GM21526 (cell line): ENCODE measurements around the gene LITAFD.
"Not testable (repeated sequence)": the region's sequence is repeated elsewhere in the genome, so short reads cannot be mapped to it uniquely, and the experiment has no call there.

Experiments
- ATAC-seq: cut with Tn5 transposase; IDR thresholded peaks from one replicate; pipeline ENCODE4 v1.9.1; 2021; ENCODE audit warnings: moderate library complexity; ENCODE audit not compliant: unreplicated experiment, low FRiP score

The LITAFD gene

GRCh38 chr16:8882041-8882617 lies at the start of gene LITAFD:
LITAFD (plus strand) TSS chr16:8882351; CDS start chr16:8884356, 2,005 bp downstream.
- ATAC-seq: no peak

DNA sequence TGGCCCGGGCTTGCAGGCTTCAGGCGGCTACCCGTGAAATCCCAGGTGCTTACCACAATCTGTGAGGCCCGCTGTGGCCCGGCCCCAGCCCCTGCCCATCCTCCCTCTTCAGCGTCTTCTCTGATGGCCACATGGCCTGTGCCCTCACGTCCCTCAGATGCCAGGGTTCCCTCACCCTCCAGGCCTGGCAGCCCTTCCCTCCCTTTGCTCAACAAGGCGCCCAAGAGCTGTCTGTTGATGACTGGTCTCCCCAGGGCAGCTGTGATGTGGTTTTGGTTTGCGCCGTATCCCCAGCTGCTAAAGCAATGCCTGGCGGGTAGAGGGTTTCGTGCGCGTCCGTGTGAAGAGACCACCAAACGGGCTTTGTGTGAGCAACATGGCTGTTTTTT lies 49.4 kb upstream of the LITAFD start:
- no peak for ATAC-seq

- ATAC-seq: not testable (repeated sequence)
Measured at GRCh38 chr16:8836797-8837196, 45.4 kb upstream of the LITAFD start.

- ATAC-seq: not testable (repeated sequence)
Measured at GRCh38 chr16:8837594-8837993, 44.6 kb upstream of the LITAFD start.

- not testable (repeated sequence) for ATAC-seq
Measured at GRCh38 chr16:8842016-8842415, 40.1 kb upstream of the LITAFD start.

GRCh38 chr16:8843296-8843695 lies 38.9 kb upstream of the LITAFD start:
- ATAC-seq: not testable (repeated sequence)

- no peak for ATAC-seq
Measured at GRCh38 chr16:8845699-8846298, 36.4 kb upstream of the LITAFD start.

DNA sequence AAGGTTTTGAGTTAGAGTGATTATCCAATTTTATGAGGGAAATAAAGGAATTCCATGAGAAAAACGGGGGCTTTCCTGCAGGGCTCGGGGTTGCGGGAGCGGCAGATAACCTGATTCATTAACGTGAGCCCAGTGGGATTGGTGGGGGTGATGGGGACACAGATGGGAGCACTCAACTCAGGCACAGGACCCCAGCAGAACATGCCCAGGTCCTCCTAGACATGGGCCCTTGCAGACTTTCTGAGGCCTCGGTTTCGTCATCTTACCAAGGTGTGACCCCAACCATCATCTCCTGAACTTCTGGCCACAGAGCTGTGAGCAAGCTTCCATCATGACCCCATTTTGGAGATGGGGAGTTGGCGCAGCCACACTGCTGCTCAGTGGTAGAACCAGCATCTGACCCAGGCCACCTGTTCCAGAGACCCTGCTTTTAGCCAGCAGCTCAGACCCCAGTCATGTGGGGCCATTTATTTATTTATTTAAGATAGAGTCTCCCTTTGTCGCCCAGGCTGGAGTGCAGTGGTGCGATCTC lies 35.7 kb upstream of the LITAFD start:
- ATAC-seq: no peak

DNA sequence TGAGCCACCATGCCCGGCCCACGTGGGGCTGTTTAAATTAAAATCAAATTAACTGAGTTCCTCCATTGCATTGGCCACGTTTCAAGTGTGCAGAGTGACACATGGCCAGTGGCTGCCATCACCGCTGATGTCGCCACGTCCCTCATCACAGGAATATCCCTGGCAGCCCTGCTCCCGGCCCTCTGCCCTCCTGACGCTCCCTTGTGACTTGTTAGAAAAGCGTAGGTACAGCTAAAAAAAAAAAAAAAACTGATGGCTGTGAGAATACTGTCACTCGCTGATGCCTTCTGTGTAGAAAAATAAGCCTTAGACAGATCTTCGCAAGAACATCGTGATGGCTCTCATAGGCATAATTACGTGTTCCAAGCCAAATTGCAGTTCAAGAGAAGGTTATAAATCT lies 35.0 kb upstream of the LITAFD start:
- no peak for ATAC-seq

GRCh38 chr16:8847623-8848022 lies 34.5 kb upstream of the LITAFD start:
- no peak for ATAC-seq

DNA sequence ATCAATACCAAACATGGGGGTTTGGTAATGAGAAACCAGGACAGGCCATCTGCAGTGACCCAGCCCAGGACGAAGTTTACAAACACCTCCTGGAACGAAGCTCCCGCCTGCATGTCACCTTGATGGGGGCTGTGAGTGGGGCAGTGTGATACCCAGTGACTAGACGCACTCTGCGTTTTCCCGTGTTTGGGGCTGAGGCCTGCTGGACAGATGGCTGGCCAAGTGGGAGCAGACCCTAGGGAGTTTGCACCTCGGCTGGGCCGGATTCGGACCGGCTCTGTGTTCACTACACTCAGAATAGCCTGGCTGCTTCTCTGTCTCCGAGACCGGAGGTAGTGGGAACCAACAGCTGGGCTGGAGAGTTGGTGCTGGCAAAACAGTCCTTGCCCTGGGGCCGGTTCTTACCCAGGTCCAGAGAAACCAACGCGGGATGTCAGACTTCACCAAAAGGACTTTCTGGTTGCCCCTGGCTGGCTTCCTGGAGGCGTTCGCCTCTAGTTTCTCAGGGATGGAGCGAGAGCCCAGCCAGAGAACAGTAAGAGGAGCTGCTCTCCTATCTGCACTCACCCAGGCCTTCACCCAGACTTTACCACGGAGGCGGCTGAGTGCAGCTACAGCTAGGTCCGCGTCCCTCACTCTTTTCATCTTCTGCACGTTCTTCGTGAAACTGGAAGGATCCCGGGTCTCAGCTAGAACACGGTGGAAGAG lies 33.8 kb upstream of the LITAFD start:
- ATAC-seq: no peak

DNA sequence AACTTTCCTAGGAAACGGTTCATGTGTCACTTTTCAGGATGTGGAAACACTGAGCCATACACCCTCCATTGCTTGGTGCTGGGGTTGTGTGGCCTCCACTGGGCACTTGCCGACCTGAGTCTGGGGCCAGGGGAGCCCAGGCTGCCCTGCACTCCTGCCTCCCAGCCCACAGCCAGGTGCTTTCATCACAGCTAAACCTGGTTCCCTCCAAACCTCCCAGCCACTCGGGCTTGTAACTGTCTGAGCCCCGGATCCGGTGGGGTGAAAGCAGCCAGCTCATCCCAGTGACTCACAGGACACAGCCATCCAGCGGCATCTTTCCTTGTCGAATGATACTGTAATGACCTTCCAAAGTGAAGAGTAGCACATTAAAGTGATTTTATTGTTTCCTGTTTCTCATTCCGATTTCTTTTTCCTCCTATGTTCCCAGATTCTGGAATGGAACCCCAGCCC lies 33.2 kb upstream of the LITAFD start:
- no peak for ATAC-seq

DNA sequence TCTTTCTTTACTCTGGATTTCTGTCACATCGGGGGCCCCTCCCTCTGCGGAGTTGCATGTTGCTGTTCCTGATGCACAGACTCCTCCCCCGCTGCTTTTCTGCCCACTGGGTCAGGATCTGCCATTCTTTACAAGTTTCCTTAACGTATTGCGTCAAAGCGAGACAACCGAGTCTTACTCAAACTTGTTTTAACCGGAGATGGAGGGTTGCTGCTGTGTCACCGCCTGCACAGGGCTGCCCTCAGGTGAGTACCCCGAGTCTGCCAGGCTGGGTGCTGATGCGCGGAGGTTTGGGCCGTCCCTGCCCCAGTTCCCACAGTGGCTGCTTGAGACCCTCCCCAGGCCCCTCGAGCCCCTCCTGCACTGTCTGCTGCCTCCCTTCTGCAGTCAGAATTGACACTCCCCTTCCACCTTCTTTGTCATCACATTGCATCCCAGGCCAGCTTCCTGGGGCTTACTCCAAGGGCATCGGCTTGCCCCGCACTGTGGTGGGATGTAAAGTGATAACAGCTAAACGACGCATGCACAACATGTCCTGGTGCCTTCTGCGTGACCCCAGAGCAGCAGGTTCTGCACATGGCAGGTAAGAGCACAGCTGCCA lies 32.6 kb upstream of the LITAFD start:
- ATAC-seq: no peak

DNA sequence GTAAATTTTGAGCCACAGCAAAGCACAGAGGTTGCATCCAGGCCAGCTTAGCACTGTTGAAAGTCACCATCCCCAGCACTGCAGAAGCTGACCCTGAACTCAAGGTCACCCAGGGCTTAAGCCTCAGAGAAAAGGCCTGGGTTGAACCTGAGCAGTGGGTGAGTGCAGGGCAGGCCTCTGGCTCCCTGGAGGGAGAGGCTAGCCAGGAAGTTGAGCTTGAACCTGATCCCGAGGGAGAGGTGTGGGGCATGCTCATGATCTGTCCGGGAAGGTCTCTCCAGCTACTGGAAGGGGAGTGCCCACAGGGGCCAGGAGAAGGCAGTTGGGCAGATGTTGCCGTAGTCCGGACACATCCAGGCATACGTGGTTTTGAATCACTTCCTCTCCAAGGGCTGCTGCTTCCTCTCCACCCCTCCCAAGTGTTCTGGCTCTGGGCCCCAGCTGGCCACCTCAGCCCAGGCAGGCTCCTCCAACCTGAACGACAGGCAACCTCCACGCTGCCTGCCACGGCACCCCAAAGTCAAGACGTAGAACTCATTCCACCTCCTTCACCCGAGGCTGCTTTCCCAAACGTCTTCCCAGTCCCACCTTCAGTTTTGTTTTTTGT lies 31.8 kb upstream of the LITAFD start:
- no peak for ATAC-seq

GRCh38 chr16:8851761-8852403 lies 30.3 kb upstream of the LITAFD start:
- ATAC-seq: no peak

GRCh38 chr16:8852534-8852933 lies 29.6 kb upstream of the LITAFD start:
- no peak for ATAC-seq

GRCh38 chr16:8853150-8853549 lies 29.0 kb upstream of the LITAFD start:
- ATAC-seq: no peak

DNA sequence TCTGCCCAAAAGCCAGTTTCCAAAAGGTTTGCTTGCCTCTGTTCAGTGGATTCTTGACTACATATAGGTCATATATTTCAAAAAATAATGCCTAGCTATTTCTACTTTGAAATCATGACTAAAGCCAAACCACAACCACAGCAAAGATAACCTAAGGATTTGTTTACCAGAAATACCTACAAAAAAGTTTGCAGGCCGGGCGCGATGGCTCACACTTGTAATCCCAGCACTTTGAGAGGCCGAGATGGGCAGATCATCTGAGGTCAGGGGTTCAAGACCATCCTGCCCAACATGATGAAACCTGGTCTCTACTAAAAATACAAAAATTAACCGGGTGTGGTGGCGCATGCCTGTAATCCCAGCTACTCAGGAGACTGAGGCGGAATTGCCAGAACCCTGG lies 28.5 kb upstream of the LITAFD start:
- ATAC-seq: no peak

GRCh38 chr16:8854298-8854948 lies 27.7 kb upstream of the LITAFD start:
- ATAC-seq: no peak
